ENCODE measurements around the gene GALP. TPM values are rescaled to one million over a fixed set of nuclear protein-coding genes. Genes with fewer than 3 reads are reported as not detected.
"Not testable (repeated sequence)": the region's sequence is repeated elsewhere in the genome, so short reads cannot be mapped to it uniquely, and the experiment has no call there.

The GALP gene
- total RNA-seq, 2 experiments from 2014 or later: not detected

GRCh38 chr19:56174550-56174949 is 1.3 kb upstream of the GALP start:
- POLR2A ChIA-PET: no interaction called here
- CTCF ChIA-PET: no interaction called here

GRCh38 chr19:56176310-56176709 is 502 bp downstream of the GALP start:
- POLR2A ChIA-PET: not testable (repeated sequence)
- CTCF ChIA-PET: interaction anchor here (0.9 to 1.5 kb wide), 3 partner anchors 12 to 172 kb away, joined by 3 to 4 read pairs (median 3); no protein-coding TSS in a partner anchor

- ChIA-PET CTCF (no interaction called here), POLR2A (no interaction called here)
These were observed 1.1 kb downstream of the GALP start for GRCh38 chr19:56176881-56177280.

GRCh38 chr19:56177564-56178243 is 1.9 kb downstream of the GALP start:
- CTCF ChIA-PET: no interaction called here
- POLR2A ChIA-PET: no interaction called here

- ChIA-PET CTCF (no interaction called here), POLR2A (no interaction called here)
These were observed 14.0 kb downstream of the GALP start for GRCh38 chr19:56189785-56190184.

- ChIA-PET CTCF (no interaction called here), POLR2A (no interaction called here)
These were observed 15.3 kb downstream of the GALP start for GRCh38 chr19:56191115-56191514.

GRCh38 chr19:56191711-56192110 is 15.9 kb downstream of the GALP start:
- ChIA-PET CTCF (no interaction called here), POLR2A (no interaction called here)

GRCh38 chr19:56193981-56194640 is 18.3 kb downstream of the GALP start:
- POLR2A ChIA-PET: no interaction called here
- CTCF ChIA-PET: no interaction called here

- POLR2A ChIA-PET, CTCF ChIA-PET: not testable (repeated sequence)
These were observed 21.8 kb downstream of the GALP start, which contains the start of gene ZSCAN5B for GRCh38 chr19:56197646-56198045. Gene ZSCAN5B, minus strand, starts transcription at chr19:56197783. Its CDS starts 4,731 bp downstream, at chr19:56193052.

- ChIA-PET CTCF (no interaction called here), POLR2A (no interaction called here)
These were observed 23.9 kb downstream of the GALP start for GRCh38 chr19:56199687-56200086.

GRCh38 chr19:56201973-56202372 is 26.2 kb downstream of the GALP start, which contains the start of gene ZSCAN5C:
Gene ZSCAN5C, plus strand, starts transcription at chr19:56202273. Its CDS starts 3,641 bp downstream, at chr19:56205914.
- ChIA-PET CTCF (no interaction called here), POLR2A (no interaction called here)

GRCh38 chr19:56207581-56207980 is 31.8 kb downstream of the GALP start:
- CTCF ChIA-PET, POLR2A ChIA-PET: not testable (repeated sequence)

- CTCF ChIA-PET: interaction anchor here (1.2 kb wide), 1 partner anchor 37 kb away, joined by 3 read pairs; no protein-coding TSS in a partner anchor
- POLR2A ChIA-PET: no interaction called here
These were observed 33.3 kb downstream of the GALP start for GRCh38 chr19:56209091-56209490.

GRCh38 chr19:56210036-56210435 is 34.2 kb downstream of the GALP start:
- CTCF ChIA-PET: interaction anchor here (1.2 kb wide), 1 partner anchor 38 kb away, joined by 3 read pairs; no protein-coding TSS in a partner anchor
- POLR2A ChIA-PET: not testable (repeated sequence)

- ChIA-PET POLR2A (no interaction called here), CTCF (no interaction called here)
These were observed 35.9 kb downstream of the GALP start for GRCh38 chr19:56211718-56212117.

- CTCF ChIA-PET: interaction anchor here (0.7 kb wide), 1 partner anchor 611 kb away, joined by 3 read pairs; no protein-coding TSS in a partner anchor
- POLR2A ChIA-PET: no interaction called here
These were observed 41.5 kb downstream of the GALP start for GRCh38 chr19:56217039-56217949.

GRCh38 chr19:56218961-56219360 is 43.2 kb downstream of the GALP start:
- CTCF ChIA-PET: no interaction called here
- POLR2A ChIA-PET: no interaction called here

- CTCF ChIA-PET: interaction anchor here (0.9 kb wide), 1 partner anchor 145 kb away, joined by 3 read pairs; no protein-coding TSS in a partner anchor
- POLR2A ChIA-PET: not testable (repeated sequence)
These were observed 45.6 kb downstream of the GALP start for GRCh38 chr19:56221442-56221841.

GRCh38 chr19:56221851-56222250 is 46.0 kb downstream of the GALP start:
- POLR2A ChIA-PET: no interaction called here
- CTCF ChIA-PET: no interaction called here

GRCh38 chr19:56222901-56223300 is 47.1 kb downstream of the GALP start:
- ChIA-PET POLR2A (no interaction called here), CTCF (no interaction called here)
